ENCODE data around the gene CCL4. TPM values are rescaled to one million over a fixed set of nuclear protein-coding genes. Genes with fewer than 3 reads are reported as not detected.

The CCL4 gene
- total RNA-seq, 4 donors from 2014 or later, result 1.0 to 2.5 (median 1.5) TPM

DNA sequence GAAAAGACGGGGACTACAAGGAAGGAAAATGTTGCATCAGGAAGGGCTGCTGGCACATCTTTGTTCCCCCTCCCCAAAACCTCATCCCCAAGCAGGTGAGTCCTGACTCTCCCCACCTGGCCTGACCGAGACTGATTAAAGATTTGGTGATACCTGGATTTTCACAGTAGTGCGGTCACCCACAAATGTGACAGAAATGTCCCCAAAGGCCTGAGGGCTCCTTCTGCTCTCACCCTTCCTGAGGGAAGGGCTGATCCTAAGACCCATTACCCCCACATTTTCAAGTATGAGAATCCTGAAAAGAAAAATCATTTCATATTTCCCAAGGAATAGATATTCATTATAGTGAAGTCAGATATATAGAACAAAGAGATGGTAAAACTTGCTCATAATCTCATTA lies 44.0 kb downstream of the CCL4 start:
- TF ChIP-seq, protein P1, sequence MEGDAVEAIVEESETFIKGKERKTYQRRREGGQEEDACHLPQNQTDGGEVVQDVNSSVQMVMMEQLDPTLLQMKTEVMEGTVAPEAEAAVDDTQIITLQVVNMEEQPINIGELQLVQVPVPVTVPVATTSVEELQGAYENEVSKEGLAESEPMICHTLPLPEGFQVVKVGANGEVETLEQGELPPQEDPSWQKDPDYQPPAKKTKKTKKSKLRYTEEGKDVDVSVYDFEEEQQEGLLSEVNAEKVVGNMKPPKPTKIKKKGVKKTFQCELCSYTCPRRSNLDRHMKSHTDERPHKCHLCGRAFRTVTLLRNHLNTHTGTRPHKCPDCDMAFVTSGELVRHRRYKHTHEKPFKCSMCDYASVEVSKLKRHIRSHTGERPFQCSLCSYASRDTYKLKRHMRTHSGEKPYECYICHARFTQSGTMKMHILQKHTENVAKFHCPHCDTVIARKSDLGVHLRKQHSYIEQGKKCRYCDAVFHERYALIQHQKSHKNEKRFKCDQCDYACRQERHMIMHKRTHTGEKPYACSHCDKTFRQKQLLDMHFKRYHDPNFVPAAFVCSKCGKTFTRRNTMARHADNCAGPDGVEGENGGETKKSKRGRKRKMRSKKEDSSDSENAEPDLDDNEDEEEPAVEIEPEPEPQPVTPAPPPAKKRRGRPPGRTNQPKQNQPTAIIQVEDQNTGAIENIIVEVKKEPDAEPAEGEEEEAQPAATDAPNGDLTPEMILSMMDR (IDR thresholded peaks at IDR 0.05), result no peak
- no peak for TF ChIP-seq POLR2A (IDR thresholded peaks at IDR 0.05)
- no peaks in the 10 kb centered on the region for H3K4me1 ChIP-seq
- no peaks in the 10 kb centered on the region for H3K27me3 ChIP-seq
- no peaks in the 10 kb centered on the region for H3K9me3 ChIP-seq
- H3K36me3 ChIP-seq, result no peaks in the 10 kb centered on the region
- DNase-seq, result no peak
- intact Hi-C loops (cut with DNase I; ENCODE audit: low total_unique reads), result no loop called here
- H3K27ac ChIP-seq, result no peak overlapping the region
- H3K4me3 ChIP-seq, result no peak overlapping the region

DNA sequence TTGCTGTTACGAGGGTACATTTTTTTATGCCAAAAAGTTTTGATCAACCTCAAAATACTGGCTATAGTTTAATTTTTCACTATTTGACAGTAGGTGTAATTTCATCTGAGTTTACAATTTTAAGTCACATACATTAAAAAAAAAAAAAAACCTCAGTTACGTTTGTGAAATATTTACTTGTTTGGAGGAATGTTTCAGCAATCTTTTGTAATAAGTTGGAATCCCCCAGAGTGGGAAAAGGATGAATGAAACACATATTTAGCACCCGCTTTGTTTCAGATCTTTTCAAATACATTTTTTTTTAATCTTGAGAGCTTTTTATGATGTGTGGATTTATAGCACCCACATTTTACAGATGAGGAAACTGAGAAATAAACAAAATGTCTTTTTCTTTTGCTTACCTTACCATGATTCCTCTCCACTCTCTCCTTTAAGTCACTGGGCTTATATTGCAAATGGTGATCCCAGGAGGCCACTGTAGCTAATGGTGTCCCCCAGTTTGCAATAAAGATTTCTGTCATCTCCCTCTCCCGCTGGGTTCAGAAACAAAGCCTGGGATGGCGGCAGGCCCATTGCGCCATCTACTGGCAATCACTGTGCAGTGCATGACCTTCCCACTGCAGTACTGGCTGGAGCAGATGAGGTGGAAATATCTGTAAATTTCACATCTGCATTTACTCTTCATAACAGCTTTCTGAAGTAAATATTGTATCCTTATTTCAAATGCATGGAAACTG lies 45.1 kb downstream of the CCL4 start:
- intact Hi-C loops (cut with DNase I; ENCODE audit: low total_unique reads), result no loop called here
- peak; percentile 18 to 57 for DNase-seq
- H3K4me3 ChIP-seq, result no peak overlapping the region
- H3K27me3 ChIP-seq, result no peaks in the 10 kb centered on the region
- no peak for TF ChIP-seq POLR2A (IDR thresholded peaks at IDR 0.05)
- TF ChIP-seq, protein P1 (IDR thresholded peaks at IDR 0.05), result peak; percentile 60 to 77 (median 68)
- no peak overlapping the region for H3K27ac ChIP-seq
- no peaks in the 10 kb centered on the region for H3K9me3 ChIP-seq
- H3K4me1 ChIP-seq, result no peaks in the 10 kb centered on the region
- H3K36me3 ChIP-seq, result no peaks in the 10 kb centered on the region

DNA sequence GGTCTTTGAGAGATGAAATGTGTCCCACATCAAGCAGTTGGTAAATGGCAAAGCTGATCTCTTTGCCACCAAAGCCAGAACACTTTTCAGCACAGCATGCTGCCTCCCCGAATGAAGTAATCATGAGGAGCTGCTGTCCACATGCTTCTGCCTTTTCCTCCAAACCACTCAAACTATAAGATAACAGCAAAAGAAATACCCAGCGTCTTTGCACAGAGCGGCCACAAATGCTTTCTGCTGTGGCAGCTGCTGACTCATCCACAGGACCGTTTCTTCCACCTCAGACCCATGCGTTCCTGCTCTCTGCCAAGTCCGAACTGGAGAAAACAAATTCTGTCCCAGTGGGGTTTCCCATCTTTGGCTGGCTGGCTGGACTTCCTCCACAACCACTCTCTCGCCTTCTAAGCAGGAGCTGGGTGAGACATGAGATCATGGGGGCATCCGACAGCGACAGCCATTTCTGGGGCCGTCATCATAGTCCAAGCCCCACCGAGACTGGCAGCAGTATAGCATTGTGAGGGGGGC lies 45.7 kb downstream of the CCL4 start:
- TF ChIP-seq POLR2A (IDR thresholded peaks at IDR 0.05), result no peak
- TF ChIP-seq, protein P1 (IDR thresholded peaks at IDR 0.05), result no peak
- intact Hi-C loops (cut with DNase I; ENCODE audit: low total_unique reads), result no loop called here
- peak; percentile 15 to 30 for DNase-seq
- Histone ChIP-seq H3K9me3 (no peaks in the 10 kb centered on the region), H3K27me3 (no peaks in the 10 kb centered on the region), H3K27ac (no peak overlapping the region), H3K4me3 (no peak overlapping the region), H3K4me1 (no peaks in the 10 kb centered on the region), H3K36me3 (no peaks in the 10 kb centered on the region)

DNA sequence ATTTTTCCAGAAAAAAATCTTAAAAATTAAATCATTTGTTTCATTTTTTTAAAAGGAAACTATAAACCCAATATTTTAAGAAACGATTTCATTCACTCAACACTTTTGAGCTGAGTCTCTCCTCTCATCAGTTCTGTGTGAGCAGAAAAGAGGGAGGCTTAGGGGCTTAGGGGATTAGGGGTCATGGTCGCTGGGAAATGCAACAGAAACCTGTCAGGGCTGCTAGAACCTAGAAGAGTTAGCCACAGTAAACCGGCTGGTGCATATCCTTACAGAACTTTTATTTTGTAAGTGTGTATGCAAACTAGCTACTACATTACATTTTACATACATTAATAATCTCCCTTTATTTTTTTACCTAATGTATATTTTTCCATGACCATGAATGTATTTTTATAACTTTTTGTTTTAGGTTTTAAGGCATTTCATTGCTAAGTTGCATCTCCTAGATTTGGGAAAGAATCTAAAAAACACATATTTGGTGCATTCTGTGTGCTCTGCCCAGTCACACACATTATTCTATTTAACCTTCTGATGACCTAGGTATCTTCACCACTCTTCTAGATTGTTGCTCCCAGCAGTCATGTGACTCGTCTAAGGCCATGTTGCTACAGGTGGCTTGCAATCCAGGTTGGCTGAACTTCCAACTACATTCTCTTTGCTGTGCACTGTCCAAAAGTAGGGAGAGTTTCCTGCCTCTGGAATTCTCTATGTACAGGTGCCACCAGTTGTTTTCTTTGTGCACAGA lies 48.4 kb downstream of the CCL4 start:
- no peak overlapping the region for H3K4me3 ChIP-seq
- no peaks in the 10 kb centered on the region for H3K27me3 ChIP-seq
- H3K4me1 ChIP-seq, result no peaks in the 10 kb centered on the region
- no peaks in the 10 kb centered on the region for H3K36me3 ChIP-seq
- TF ChIP-seq POLR2A (IDR thresholded peaks at IDR 0.05), result no peak
- TF ChIP-seq, protein P1 (IDR thresholded peaks at IDR 0.05), result no peak
- no peaks in the 10 kb centered on the region for H3K9me3 ChIP-seq
- H3K27ac ChIP-seq, result no peak overlapping the region
- DNase-seq, result no peak
- intact Hi-C loops (cut with DNase I; ENCODE audit: low total_unique reads), result no loop called here

DNA sequence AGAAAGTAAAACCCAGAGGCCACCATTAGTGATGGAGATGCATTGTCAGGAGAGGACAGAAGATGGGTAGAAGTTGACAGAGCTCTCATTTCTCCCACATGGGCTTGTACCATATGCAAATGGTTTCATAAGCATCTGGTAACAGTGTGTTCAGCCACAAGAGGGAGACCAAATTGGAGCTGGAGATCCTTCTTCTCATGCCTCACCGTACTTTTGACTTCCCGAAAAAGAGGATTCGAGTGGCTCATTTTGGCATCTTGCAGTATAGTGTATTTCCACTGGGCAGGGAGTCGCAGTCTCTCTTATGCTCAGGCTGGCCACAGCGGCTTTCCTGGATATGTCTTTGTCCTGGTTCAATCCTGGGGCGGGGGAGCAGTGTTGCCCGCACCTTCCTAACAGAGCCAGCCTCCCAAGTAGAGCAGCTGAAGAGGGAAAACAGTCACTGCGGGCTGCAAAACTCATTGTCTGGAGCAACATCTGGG lies 49.1 kb downstream of the CCL4 start:
- TF ChIP-seq, protein P1 (IDR thresholded peaks at IDR 0.05), result no peak
- TF ChIP-seq POLR2A (IDR thresholded peaks at IDR 0.05), result no peak
- intact Hi-C loops (cut with DNase I; ENCODE audit: low total_unique reads), result no loop called here
- no peaks in the 10 kb centered on the region for H3K36me3 ChIP-seq
- H3K27ac ChIP-seq, result no peak overlapping the region
- no peaks in the 10 kb centered on the region for H3K9me3 ChIP-seq
- H3K4me3 ChIP-seq, result no peak overlapping the region
- H3K27me3 ChIP-seq, result no peaks in the 10 kb centered on the region
- no peaks in the 10 kb centered on the region for H3K4me1 ChIP-seq
- no peak for DNase-seq

Measured in uterus (tissue), 4 donors.